SH-SY5Y (cell line): ENCODE measurements around the gene TEX38.
A peak's percentile ranks its signal among the peaks of the same experiment; 100 is the strongest.

Experiments
- GATA2 ChIP-seq: IDR thresholded peaks from 2 replicates; pipeline ENCODE4 v1.6.1; 2011; ENCODE audit warnings: mild to moderate bottlenecking, low read depth, low read length
- GATA3 ChIP-seq: IDR thresholded peaks from 2 replicates; pipeline ENCODE4 v1.6.1; 2011; ENCODE audit warnings: low read depth, mild to moderate bottlenecking, low read length, moderate library complexity

The TEX38 gene

GRCh38 chr1:46691997-46692790, 20.5 kb downstream of the TEX38 start:
- TF ChIP-seq GATA3 (no peak), GATA2 (no peak)

DNA sequence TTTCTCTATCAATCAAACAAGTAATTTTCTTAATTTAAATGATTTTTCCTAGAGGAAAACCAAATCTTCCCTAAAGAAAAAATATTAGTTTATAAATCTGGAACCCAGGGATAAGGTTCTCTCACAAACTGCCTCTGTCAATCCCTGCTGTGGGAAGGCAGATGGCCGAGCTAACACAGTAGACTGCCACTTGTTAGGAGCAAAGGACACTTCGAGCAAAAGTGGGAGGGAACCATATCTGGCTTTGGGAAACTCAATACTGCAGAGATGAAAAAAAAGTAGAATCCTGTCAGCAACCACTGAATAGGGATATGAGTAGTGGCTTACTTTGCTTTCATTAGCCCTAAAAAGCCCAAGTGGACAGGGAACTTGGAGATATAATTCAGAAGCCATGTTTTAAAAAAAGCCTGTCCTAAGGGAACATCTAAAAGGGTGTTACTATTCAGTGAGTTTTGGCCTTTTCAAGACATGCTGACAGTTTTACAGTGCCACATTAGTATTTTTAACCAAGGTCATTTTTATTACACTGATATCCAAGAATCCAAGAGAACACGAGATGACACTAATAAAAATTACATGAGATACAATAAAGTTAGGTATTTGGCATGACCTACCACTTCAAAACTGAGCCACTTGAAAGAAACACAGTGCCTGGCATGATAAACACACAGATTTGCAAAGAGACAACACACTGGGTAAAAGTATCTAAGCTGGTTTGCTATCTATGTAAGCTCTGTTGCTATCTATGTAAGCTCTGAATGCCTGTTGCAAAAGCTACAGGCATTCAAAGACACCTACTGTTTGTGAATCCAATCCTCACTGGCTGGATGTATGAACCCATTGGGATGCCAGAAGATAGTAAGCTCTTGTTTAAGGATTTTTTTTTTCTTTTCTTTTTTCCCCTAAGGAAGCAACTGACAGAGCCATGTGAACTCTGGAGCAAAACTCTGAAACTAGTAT, 21.4 kb downstream of the TEX38 start:
- TF ChIP-seq GATA2 (no peak), GATA3 (no peak)

DNA sequence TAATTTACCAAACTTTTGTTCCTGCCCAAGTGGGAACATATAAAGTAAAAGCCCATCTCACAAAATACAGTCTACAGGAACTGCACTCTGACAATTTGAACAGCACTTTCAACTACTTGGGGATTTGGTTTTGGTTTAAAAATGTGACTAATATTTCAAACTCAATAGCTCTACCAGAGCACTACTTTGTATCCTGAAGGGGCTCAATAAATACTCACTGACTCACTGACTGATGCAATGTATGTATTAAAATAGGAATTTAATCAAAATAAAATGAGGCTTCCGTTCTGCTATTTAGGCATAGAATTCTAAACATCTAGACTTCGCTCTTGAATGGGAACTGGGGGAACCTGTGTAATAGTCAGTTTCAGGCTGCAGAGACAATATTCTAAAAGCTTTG, 25.4 kb downstream of the TEX38 start:
- no peak for TF ChIP-seq GATA3
- TF ChIP-seq GATA2 = no peak

DNA sequence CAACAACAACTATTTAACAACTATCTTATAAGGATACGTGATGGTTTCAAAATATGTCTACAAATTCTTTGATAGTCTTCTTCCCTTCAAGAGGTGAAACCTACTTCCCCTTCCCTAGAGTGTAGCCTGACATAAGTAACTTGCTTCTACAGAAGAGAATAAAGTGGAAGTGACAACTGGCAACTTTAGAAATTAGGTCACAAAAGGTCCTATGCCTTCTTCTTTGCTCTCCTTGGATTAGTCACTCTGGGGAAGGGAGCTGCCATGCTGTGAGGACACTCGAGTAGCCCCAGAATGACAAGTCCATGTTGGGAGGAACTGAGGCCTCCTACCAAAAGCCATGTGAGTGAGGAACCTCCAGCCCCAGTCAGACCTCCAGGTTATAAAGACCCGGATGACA, 28.0 kb downstream of the TEX38 start:
- no peak for TF ChIP-seq GATA3
- TF ChIP-seq GATA2 = no peak

GRCh38 chr1:46703927-46704641, 32.4 kb downstream of the TEX38 start:
- TF ChIP-seq GATA2 = no peak

GRCh38 chr1:46705408-46705807, 33.8 kb downstream of the TEX38 start:
- no peak for TF ChIP-seq GATA2
- TF ChIP-seq GATA3 = no peak

- no peak for TF ChIP-seq GATA2
- TF ChIP-seq GATA3 = no peak
Observed at GRCh38 chr1:46708121-46708520, 36.5 kb downstream of the TEX38 start.

DNA sequence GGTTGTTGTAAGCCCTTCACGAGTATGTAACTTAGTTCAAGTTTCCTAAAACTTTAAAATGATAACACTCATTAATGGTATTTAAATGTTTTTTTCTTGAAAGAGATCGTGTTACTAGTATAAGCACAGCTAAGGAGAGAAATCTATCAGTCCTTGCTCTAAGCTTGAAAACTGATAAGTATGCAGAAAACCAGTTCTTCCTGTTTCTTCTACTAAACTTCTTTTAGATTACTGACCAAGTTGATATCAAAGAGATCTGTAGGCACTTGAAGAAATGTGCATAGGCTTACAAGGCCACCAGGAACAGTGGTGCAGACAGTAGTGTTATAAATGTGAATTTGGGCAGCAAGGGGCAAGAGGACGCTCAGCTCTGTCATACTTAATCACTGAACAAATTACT, 43.3 kb downstream of the TEX38 start:
- TF ChIP-seq GATA3 (no peak), GATA2 (no peak)

- TF ChIP-seq GATA2 (no peak), GATA3 (no peak)
Observed at GRCh38 chr1:46717654-46718053, 46.0 kb downstream of the TEX38 start.

- TF ChIP-seq GATA3 (no peak), GATA2 (no peak)
Observed at GRCh38 chr1:46718340-46718726, 46.7 kb downstream of the TEX38 start.

DNA sequence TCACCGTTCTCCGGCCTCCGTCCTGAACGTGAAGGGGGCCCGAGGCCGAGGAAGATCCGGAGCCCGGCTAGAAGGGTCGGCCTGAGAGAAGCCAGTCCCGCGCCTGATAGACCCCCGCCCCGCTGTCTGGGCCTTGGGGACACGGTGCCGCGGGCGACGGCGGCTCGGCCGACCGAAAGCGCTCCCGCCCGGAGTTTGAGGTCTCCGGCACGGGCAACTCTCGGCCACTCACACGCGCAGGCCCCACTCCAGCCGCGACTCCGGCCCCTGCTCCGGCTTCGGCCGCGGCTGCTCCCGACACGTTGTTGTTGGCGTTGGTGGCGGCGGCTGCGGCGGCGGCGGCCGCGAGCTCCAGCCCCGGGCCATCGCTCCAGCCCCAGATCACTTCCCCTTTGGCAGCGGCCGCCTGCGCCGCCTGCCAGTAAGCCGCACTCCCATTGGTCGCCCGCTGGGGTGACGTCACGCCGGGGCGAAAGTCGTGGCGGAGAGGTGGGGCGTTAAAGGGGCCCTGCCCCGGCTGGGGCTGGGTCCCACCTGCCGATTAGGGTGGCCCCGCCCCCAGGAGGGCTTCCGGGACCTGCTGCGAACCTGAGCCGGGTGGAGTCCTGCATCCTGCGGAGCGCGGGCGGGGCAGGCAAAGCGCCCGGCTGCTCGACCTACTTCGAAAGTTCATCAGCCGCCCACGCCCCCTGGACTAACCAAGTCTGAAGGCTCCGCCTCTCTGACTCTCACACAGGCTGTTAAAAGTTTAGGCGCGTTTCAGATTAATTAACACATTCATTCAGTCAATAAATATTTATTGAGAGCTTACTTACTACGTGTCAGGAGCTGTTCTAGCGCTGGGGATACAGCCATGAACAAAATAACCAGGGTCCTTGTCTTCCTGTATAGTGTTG, 47.3 kb downstream of the TEX38 start, which contains the start of gene EFCAB14:
TSS of gene EFCAB14 (minus strand) at position 388 of the 896 bp plus-strand sequence. CDS start 1,027 bp downstream, outside the sequence.
- TF ChIP-seq GATA3 (no peak), GATA2 (no peak)

- peak; percentile 45; the same call in 1 of the 2 replicates for TF ChIP-seq GATA2
- TF ChIP-seq GATA3 = peak; percentile 60; the same call in 1 of the 2 replicates
Observed at GRCh38 chr1:46719689-46720088, 48.0 kb downstream of the TEX38 start.

DNA sequence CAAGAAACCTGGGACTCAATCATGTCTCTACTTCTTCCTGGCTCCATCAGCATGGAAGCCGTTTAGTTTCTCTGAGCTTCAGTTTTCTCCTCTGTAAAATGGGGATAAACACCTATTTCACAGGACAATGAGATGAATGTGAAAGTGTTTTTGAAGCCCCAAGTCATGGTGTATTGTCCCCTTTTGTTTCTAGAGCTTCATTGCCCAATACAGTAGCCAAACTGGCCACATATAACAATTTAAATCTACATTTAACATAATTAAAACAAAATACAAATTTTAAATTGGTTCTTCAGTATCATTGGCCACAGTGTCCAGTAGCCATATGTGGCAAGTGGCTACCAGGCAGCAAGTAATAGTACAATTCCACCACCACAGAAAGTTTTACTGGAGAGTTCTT, 49.5 kb downstream of the TEX38 start:
- TF ChIP-seq GATA3 = no peak
- TF ChIP-seq GATA2 = no peak

DNA sequence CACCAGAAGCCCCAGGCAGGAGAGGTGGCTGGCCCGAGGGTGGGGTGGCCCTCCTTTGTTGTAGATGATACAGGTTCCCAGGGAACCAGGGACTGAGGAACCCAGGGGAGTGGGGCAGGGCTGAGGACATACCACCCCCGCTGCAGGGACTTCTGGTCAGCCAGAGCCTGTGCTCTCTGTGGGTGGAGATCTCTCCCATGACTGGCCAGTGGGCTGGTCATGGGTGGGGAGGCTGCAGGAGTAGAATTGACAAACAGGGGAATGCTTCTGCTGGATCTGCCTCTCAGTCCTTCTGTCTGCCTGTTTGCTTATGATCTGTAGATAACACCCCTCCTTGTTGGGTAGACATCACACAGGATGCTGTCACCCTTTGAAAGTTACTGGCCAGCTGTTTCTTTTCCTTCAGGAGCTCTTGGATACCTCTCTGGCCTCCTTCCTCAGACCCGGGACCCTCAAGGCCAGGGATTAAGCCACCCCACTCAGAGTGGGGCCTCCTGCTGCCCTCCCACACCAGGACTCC, 50.1 kb downstream of the TEX38 start:
- TF ChIP-seq GATA3 (no peak), GATA2 (no peak)
